Head of caudate nucleus (tissue), 42 donors: ENCODE measurements around the gene CEP131.
"Not testable (repeated sequence)": the region's sequence is repeated elsewhere in the genome, so short reads cannot be mapped to it uniquely, and the experiment has no call there.

Experiments used
- DNase-seq, 42 donors: peaks; one replicate each; pipeline versions ENCODE4 v3.0.0 to v3.0.0-alpha.2; 2020 to 2021; ENCODE audit warnings: mixed read lengths in 7 of 42
- intact Hi-C: fragments of 100-400 bp; cut with DNase I; formaldehyde crosslinking; loops from one replicate; pipeline ENCODE4 v1.15.0; 2022

Gene CEP131

GRCh38 chr17:81150377-81151077 is 72.2 kb downstream of the CEP131 start:
- intact Hi-C loops = no loop called here
- no peak for DNase-seq

DNA sequence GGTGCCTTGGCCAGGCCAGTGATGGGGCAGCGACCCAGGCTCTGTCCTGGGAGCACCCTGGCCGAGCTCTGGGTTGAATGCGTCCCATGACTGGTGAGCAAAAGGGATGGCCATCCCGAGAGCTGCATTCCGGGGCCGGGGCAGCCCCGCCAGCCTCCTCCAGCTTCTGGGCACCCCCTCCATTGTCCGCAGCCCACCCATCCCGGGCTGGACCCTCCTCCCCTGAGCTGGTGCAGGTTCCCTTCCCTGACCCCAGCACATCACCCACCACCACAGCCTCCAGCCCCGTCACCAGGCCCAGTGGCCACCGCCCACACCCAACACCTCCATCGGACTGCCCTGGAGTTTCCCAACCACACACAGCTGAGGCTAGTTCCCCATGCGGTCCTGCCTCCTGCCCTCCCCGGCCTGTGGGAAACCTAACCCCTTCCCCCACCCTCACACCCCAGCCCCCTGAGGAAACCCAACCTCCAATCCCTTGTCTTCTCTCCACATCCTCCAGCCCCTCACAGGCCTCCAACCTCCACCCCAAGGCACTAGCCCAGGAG is 73.7 kb downstream of the CEP131 start:
- no peak for DNase-seq
- intact Hi-C loops = loop anchor here (10.0 kb wide), 1 partner anchor 56 kb away; no protein-coding TSS in a partner anchor

GRCh38 chr17:81148571-81148970 is 74.2 kb downstream of the CEP131 start:
- intact Hi-C loops = loop anchor here (10.0 kb wide), 1 partner anchor 56 kb away; no protein-coding TSS in a partner anchor
- DNase-seq = no peak

GRCh38 chr17:81147701-81148100 is 75.1 kb downstream of the CEP131 start:
- DNase-seq = no peak
- intact Hi-C loops = loop anchor here (10.0 kb wide), 1 partner anchor 57 kb away; no protein-coding TSS in a partner anchor

DNA sequence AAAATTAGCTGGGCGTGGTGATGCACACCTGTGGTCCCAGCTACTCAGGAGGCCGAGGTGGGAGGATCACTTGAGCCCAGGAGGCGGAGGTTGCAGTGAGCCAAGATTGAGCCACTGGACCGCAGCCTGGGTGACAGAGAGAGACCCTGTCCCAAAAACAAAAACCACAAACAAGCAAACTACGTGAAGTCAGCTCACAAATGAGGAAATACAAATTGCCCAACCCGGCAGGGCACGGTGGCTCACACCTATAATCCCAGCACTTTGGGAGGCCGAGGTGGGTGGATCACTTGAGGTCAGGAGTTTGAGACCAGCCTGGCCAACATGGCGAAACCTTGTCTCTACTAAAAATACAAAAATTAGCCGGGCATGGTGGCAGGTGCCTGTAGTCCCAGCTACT is 76.6 kb downstream of the CEP131 start:
- DNase-seq = not testable (repeated sequence)
- intact Hi-C loops = loop anchor here (10.0 kb wide), 1 partner anchor 59 kb away; no protein-coding TSS in a partner anchor

DNA sequence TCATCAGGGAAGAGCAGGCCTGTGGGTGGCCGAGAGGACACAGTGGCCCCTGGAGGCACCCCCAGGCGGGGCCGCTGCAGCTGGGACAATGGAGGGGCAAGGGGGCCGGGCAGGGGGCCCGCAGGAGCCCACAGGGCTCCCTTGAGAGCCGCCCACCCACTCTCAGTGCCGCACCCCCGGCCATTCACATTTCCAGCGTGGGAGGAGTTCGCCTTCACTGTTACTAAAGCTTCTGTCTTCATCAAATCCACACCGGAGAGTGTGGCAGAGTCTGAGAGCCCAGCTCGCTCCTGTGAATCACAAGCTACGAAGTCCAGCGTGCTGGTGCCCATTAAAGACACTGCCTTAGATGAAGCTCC is 78.4 kb downstream of the CEP131 start:
- intact Hi-C loops = loop anchor here (10.0 kb wide), 1 partner anchor 60 kb away; no protein-coding TSS in a partner anchor
- DNase-seq = peak in 1 of 42 donors; percentile 52

DNA sequence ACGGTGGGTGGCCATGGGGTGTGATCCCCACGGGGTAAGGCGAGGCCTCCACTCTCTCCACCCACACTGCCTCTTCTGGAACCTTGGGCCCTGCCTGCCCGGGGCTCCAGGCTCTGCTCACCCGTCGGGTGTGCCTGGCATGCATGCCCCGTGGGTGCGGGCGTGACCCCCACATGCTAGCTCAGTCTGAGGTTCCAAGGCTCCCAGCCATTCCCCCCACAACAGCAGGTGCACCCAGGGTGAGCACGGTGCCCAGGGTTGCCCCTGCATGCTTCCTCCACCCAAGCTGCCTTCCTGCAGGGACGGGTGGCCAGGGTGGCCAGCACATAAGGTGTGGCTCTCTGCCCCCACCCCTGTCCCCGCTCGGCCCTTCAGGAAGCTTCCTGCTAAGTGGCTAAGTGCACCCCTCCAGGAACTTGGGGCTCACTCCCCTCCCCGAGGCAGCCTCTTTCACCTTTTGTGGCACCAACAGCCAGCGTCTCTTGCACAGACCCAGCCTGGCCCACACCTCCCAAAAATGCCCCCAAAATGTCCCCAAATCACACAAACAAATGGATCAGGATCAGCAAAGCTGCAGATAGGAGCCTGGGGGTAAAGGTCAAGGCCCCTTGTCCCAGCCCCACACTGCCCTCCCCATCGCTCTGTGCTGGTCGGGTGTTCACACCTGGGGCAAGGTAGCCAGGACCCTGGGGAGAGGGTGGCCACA is 78.9 kb downstream of the CEP131 start:
- intact Hi-C loops = loop anchor here (10.0 kb wide), 1 partner anchor 61 kb away; no protein-coding TSS in a partner anchor
- DNase-seq = no peak

- DNase-seq = no peak
- intact Hi-C loops = loop anchor here (10.0 kb wide), 1 partner anchor 62 kb away; no protein-coding TSS in a partner anchor
Observed at GRCh38 chr17:81143200-81143527, 79.6 kb downstream of the CEP131 start.

DNA sequence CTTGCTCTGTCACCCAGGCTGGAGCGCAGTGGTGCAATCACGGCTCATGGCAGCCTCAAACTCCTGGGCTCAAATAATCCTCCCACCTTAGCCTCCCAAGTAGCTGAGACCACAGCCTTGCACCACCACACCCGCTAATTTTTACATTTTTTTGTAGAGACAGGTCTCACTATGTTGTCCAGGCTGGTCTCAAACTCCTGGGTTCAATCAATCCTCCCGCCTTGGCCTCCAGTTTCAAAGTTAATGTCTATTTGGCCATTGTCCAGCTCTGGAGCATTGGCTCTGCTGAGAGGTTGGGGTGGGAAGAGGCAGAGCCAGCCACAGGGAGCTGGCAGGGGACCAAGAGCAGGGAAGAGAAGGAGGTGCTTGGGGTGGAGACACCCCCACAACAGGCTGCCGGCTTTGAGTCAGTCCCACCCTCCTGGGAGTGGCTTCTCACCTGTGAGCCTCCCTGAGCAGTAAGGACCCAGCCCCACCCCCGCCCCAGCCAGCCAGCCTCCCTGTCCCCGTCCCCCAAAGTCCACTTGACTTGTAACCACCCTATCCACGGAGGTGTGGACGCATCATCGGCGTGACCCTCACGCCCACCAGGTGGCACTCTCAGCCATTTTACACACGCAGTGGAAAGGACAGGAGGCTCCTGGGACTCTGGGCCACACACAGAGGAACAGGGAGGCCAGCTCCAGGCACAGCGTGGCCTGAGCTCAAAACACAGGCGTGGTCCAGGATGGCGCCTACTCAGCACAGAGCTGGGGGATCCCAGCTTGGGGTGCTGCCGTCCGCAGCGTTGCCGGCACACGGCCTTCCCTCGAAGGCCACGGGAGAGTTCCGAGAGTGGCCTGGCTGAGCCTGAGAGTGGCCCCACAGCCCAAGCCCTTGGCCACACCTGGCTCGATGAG is 80.2 kb downstream of the CEP131 start:
- DNase-seq = peak; percentile 76 to 95 (median 86)
- intact Hi-C loops = loop anchor here (10.0 kb wide), 1 partner anchor 62 kb away; no protein-coding TSS in a partner anchor

- no peak for DNase-seq
- intact Hi-C loops = loop anchor here (10.0 kb wide), 1 partner anchor 64 kb away; no protein-coding TSS in a partner anchor
Observed at GRCh38 chr17:81140695-81141094, 82.1 kb downstream of the CEP131 start.

GRCh38 chr17:81140018-81140417 is 82.7 kb downstream of the CEP131 start:
- intact Hi-C loops = loop anchor here (10.0 kb wide), 1 partner anchor 65 kb away; no protein-coding TSS in a partner anchor
- DNase-seq = no peak
